Neural progenitor cell (in vitro differentiated cells): ENCODE results near the gene INPP5K. TPM values are rescaled to one million over a fixed set of nuclear protein-coding genes. Genes with fewer than 3 reads are reported as not detected.
A peak's percentile ranks its signal among the peaks of the same experiment; 100 is the strongest.

Experiments used
- DNase-seq: peaks from one replicate; pipeline ENCODE4 v3.0.0-alpha.2; 2016; ENCODE audit warnings: low spot score
- H2AFZ ChIP-seq: fragments of 200-600 bp; sonication (generic); replicated peaks from 2 replicates; pipeline ENCODE4 v1.6.1; 2016; ENCODE audit warnings: antibody characterized with exemption
- H3F3A ChIP-seq: fragments of 200-600 bp; sonication (generic); 2 replicates; pipeline ENCODE4 v1.6.1; 2016; ENCODE audit warnings: antibody characterized with exemption, low read depth
- H3K27ac ChIP-seq: fragments of 200-600 bp; sonication (generic); 2 replicates; pipeline ENCODE4 v1.5.1; 2016; ENCODE audit warnings: mild to moderate bottlenecking
- H3K27me3 ChIP-seq: fragments of 200-600 bp; sonication (generic); 2 replicates; pipeline ENCODE4 v1.6.1; 2016; ENCODE audit warnings: mild to moderate bottlenecking, moderate library complexity
- H3K36me3 ChIP-seq: fragments of 200-600 bp; sonication (generic); 2 replicates; pipeline ENCODE4 v1.5.1; 2016
- H3K4me1 ChIP-seq: fragments of 200-600 bp; sonication (generic); 2 replicates; pipeline ENCODE4 v1.6.1; 2016; ENCODE audit warnings: mixed run types
- H3K4me2 ChIP-seq: fragments of 200-600 bp; sonication (generic); 2 replicates; pipeline ENCODE4 v1.6.1; 2016
- H3K4me3 ChIP-seq: fragments of 200-600 bp; sonication (generic); 2 replicates; pipeline ENCODE4 v1.5.1; 2016
- H3K79me2 ChIP-seq: fragments of 200-600 bp; sonication (generic); 2 replicates; pipeline ENCODE4 v1.6.1; 2016; ENCODE audit warnings: low read depth
- H3K9ac ChIP-seq: fragments of 200-600 bp; sonication (generic); 2 replicates; pipeline ENCODE4 v1.6.1; 2016
- H3K9me3 ChIP-seq: fragments of 200-600 bp; sonication (generic); 2 replicates; pipeline ENCODE4 v1.5.1; 2016; ENCODE audit warnings: low read depth
- H4K20me1 ChIP-seq: fragments of 200-600 bp; sonication (generic); 2 replicates; pipeline ENCODE4 v1.6.1; 2016; ENCODE audit warnings: low read depth
- H3K27ac Mint-ChIP-seq: 3 replicates; pipeline ENCODE4 v1.8.0; 2021; ENCODE audit warnings: mixed read lengths
- H3K27me3 Mint-ChIP-seq: 2 replicates; pipeline ENCODE4 v1.8.0; 2022; ENCODE audit warnings: low read depth, mild to moderate bottlenecking, inconsistent platforms, moderate library complexity, mixed read lengths; ENCODE audit not compliant: insufficient read depth
- H3K36me3 Mint-ChIP-seq: 3 replicates; pipeline ENCODE4 v1.8.0; 2021; ENCODE audit warnings: mixed read lengths
- H3K4me1 Mint-ChIP-seq: 3 replicates; pipeline ENCODE4 v1.8.0; 2021; ENCODE audit warnings: mixed read lengths
- H3K4me3 Mint-ChIP-seq: 3 replicates; pipeline ENCODE4 v1.8.0; 2021; ENCODE audit warnings: mild to moderate bottlenecking, moderate library complexity, mixed read lengths
- H3K9me3 Mint-ChIP-seq: 3 replicates; pipeline ENCODE4 v1.8.0; 2020; ENCODE audit warnings: mixed read lengths
- CTCF ChIP-seq: fragments of 200-600 bp; sonication (generic); IDR thresholded peaks from 2 replicates; pipeline ENCODE4 v1.5.1; 2017; ENCODE audit warnings: antibody characterized with exemption, mild to moderate bottlenecking
- EZH2 ChIP-seq: fragments of 200-600 bp; sonication (generic); IDR thresholded peaks from 2 replicates; pipeline ENCODE4 v1.6.1; 2017; ENCODE audit warnings: antibody characterized with exemption, mild to moderate bottlenecking, moderate library complexity
- EZH2phosphoT487 ChIP-seq: fragments of 200-600 bp; sonication (generic); IDR thresholded peaks from 2 replicates; pipeline ENCODE4 v1.6.1; 2017; ENCODE audit warnings: antibody characterized with exemption
- total RNA-seq: library from RNA; depleted of rRNA; stranded (reverse); fragments of >200 nt; gene quantifications from 2 replicates; pipeline ENCODE4 v1.2.3, GENCODE V29; 2015; ENCODE audit warnings: low replicate concordance

The INPP5K gene
- total RNA-seq, 1 donor from 2014 or later: 11.7 TPM

DNA sequence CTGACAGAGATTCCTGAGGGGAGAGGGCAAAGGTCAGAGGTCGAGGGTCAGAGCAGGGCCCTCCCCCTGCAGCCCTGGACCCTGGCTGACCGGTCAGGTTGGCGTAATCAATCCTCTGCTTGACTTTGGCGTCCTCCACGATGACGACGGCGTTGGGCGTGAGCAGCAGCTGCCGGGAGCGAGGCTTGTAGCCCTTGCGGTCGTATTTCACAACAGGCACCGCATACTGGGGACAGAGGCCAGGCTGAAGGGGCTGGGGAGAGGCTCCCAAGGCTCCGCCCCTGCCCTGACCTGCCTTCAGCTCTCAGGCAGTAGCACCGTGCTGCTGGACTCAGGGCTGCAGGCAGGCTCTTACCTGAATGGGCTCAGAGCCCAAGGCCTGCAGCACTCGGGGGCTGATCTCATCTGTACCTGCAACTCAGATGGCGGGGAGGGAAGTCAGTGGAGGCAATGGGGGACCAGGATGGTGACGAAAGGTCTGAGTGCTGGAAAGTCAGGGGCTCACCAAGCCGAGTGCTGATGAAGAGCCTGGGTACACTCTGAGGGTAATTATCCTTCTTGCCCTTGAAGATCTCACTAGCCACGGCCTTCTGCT is 48.4 kb downstream of the INPP5K start:
- H3K79me2 ChIP-seq: no peaks in the 10 kb centered on the region
- peaks cover 10% of the 10 kb centered on the region for H4K20me1 ChIP-seq
- no peaks in the 10 kb centered on the region for H3K9me3 ChIP-seq
- peaks cover 13% of the 10 kb centered on the region for H3K36me3 Mint-ChIP-seq
- peaks cover 27% of the 10 kb centered on the region for H3K4me1 Mint-ChIP-seq
- H3K27ac ChIP-seq: no peak overlapping the region
- H3K4me3 ChIP-seq: no peak overlapping the region
- H3K36me3 ChIP-seq: no peaks in the 10 kb centered on the region
- no peak overlapping the region for H3K9ac ChIP-seq
- H3F3A ChIP-seq: peaks cover 11% of the 10 kb centered on the region
- no peaks in the 10 kb centered on the region for H3K27me3 ChIP-seq
- peaks cover 6% of the 10 kb centered on the region for H3K27me3 Mint-ChIP-seq
- peak; percentile 40 for DNase-seq
- H3K9me3 Mint-ChIP-seq: no peaks in the 10 kb centered on the region
- no peak overlapping the region for H3K4me3 Mint-ChIP-seq
- H3K27ac Mint-ChIP-seq: no peak overlapping the region
- H2AFZ ChIP-seq: no peak overlapping the region
- peaks cover 4% of the 10 kb centered on the region for H3K4me1 ChIP-seq
- no peak overlapping the region for H3K4me2 ChIP-seq
- TF ChIP-seq CTCF (no peak), EZH2phosphoT487 (no peak), EZH2 (no peak)

DNA sequence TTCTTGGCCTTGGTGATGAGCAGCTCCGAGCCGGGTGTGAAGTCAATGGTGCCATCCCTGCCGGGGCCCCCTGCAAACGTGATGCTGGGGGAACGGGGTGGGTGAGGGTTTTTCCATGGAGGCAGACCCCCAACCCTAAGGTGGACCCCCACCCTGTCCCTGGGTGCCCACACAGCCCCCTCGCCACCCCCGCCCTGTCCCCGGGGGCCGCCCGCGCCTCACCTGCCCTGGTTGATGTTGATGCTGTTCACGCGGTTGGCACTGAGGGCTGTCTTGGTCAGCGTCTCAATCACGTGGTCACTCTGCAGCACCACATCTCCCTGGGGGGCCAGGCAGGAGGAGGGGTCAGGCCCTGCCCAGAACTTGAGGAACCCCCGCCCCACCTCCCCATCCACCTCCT is 49.2 kb downstream of the INPP5K start:
- Histone ChIP-seq H3K4me2 (no peak overlapping the region), H3K27ac (no peak overlapping the region), H4K20me1 (peaks cover 10% of the 10 kb centered on the region), H3K4me3 (no peak overlapping the region), H3K9me3 (no peaks in the 10 kb centered on the region), H3K4me1 (peaks cover under 1% of the 10 kb centered on the region), H3K79me2 (no peaks in the 10 kb centered on the region), H3K27me3 (no peaks in the 10 kb centered on the region), H3K36me3 (no peaks in the 10 kb centered on the region), H3F3A (peaks cover 11% of the 10 kb centered on the region), H3K9ac (no peak overlapping the region), H2AFZ (no peak overlapping the region)
- Mint-ChIP-seq H3K27me3 (peaks cover 9% of the 10 kb centered on the region), H3K4me1 (peaks cover 21% of the 10 kb centered on the region), H3K9me3 (no peaks in the 10 kb centered on the region), H3K36me3 (peaks cover 13% of the 10 kb centered on the region), H3K27ac (no peak overlapping the region), H3K4me3 (no peak overlapping the region)
- TF ChIP-seq CTCF: no peak
- TF ChIP-seq EZH2phosphoT487: no peak
- no peak for TF ChIP-seq EZH2
- no peak for DNase-seq

DNA sequence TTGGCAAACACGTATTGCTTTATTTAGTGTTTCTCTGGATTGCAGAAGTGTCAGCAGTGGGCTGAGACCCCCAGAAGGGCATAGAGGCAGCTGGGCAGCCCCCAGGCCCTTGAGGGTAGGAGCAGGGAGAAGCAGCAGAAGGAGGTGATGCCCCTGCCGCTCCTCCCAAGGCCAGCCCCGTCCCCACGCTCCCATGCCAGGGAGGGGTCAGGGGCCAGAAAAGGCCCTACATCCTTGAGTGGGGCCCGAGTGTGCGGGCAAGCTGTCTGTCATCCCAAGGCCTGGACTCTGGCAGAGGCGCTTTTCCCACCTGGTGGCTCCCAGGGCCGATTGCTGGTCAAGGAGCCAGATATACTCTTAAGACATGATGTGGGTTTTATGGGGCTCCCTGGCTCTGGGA is 52.2 kb downstream of the INPP5K start:
- Histone ChIP-seq H2AFZ (no peak overlapping the region), H3F3A (peaks cover 7% of the 10 kb centered on the region), H3K27me3 (no peaks in the 10 kb centered on the region), H4K20me1 (peaks cover 6% of the 10 kb centered on the region), H3K9ac (no peak overlapping the region), H3K79me2 (no peaks in the 10 kb centered on the region), H3K27ac (no peak overlapping the region), H3K36me3 (no peaks in the 10 kb centered on the region), H3K4me3 (no peak overlapping the region), H3K9me3 (no peaks in the 10 kb centered on the region), H3K4me2 (no peak overlapping the region), H3K4me1 (no peaks in the 10 kb centered on the region)
- peaks cover 14% of the 10 kb centered on the region for H3K4me1 Mint-ChIP-seq
- no peak overlapping the region for H3K27ac Mint-ChIP-seq
- H3K27me3 Mint-ChIP-seq: peaks cover 9% of the 10 kb centered on the region
- no peak for TF ChIP-seq CTCF
- no peak for TF ChIP-seq EZH2phosphoT487
- TF ChIP-seq EZH2: no peak
- peaks cover 8% of the 10 kb centered on the region for H3K36me3 Mint-ChIP-seq
- DNase-seq: no peak
- H3K4me3 Mint-ChIP-seq: no peak overlapping the region
- H3K9me3 Mint-ChIP-seq: no peaks in the 10 kb centered on the region
